ENCODE results near the gene LIX1L. TPM values are rescaled to one million over a fixed set of nuclear protein-coding genes. Genes with fewer than 3 reads are reported as not detected.

LIX1L gene
- total and polyA plus RNA-seq, 2 of the 13 experiments (the other 11 are each of a cell fraction or from before 2014, with no cell fraction given): 8.1 to 24.9 TPM

- TF ChIP-seq SIX1 (CRISPR knock-in tag; IDR thresholded peaks at IDR 0.05; ENCODE audit: borderline replicate concordance): peak; percentile 33; the same call in 1 of the 2 replicates
- TF ChIP-seq JUND (CRISPR knock-in tag; IDR thresholded peaks at IDR 0.05): no peak
- TF ChIP-seq GPN1 (CRISPR knock-in tag; IDR thresholded peaks at IDR 0.05; ENCODE audit: borderline replicate concordance): no peak
- no peak for TF ChIP-seq KLF16 (CRISPR knock-in tag; IDR thresholded peaks at IDR 0.05)
- no peak for TF ChIP-seq AHR (CRISPR knock-in tag; IDR thresholded peaks at IDR 0.05)
- no peak for TF ChIP-seq SSRP1 (CRISPR knock-in tag; IDR thresholded peaks at IDR 0.05)
- TF ChIP-seq ZNF281 (CRISPR knock-in tag; IDR thresholded peaks at IDR 0.05; ENCODE audit: borderline replicate concordance): no peak
- peak; percentile 70 for TF ChIP-seq SIN3B (IDR thresholded peaks at IDR 0.05; ENCODE audit: low read length)
- no peak for TF ChIP-seq ZNF597 (CRISPR knock-in tag; IDR thresholded peaks at IDR 0.05)
- TF ChIP-seq GMEB1 (CRISPR knock-in tag; IDR thresholded peaks at IDR 0.05; ENCODE audit: borderline replicate concordance): peak; percentile 77; the same call in 1 of the 2 replicates
- TF ChIP-seq GTF2F1 (IDR thresholded peaks at IDR 0.05; ENCODE audit: low read length): no peak
- no peak for TF ChIP-seq ZNF790 (CRISPR knock-in tag; IDR thresholded peaks at IDR 0.05; ENCODE audit: borderline replicate concordance)
- peak; percentile 59; the same call in 1 of the 2 replicates for TF ChIP-seq KLF6 (CRISPR knock-in tag; IDR thresholded peaks at IDR 0.05)
- TF ChIP-seq AGO2 (optimal IDR thresholded peaks at IDR 0.05; ENCODE audit: low read depth, low read length): no peak
- TF ChIP-seq FOXM1 (CRISPR knock-in tag; IDR thresholded peaks at IDR 0.05): no peak
- no peak for TF ChIP-seq BRCA1 (CRISPR knock-in tag; IDR thresholded peaks at IDR 0.05)
- TF ChIP-seq ZNF441 (CRISPR knock-in tag; IDR thresholded peaks at IDR 0.05; ENCODE audit: borderline replicate concordance): peak; percentile 73; the same call in 1 of the 2 replicates
- peak; percentile 78 for TF ChIP-seq SMAD3 (CRISPR knock-in tag; IDR thresholded peaks at IDR 0.05)
- peak; percentile 85; the same call in 1 of the 2 replicates for TF ChIP-seq ARID4A (CRISPR knock-in tag; IDR thresholded peaks at IDR 0.05; ENCODE audit: borderline replicate concordance)
- TF ChIP-seq SIX4 (CRISPR knock-in tag; IDR thresholded peaks at IDR 0.05): 0 out of 2 replicates have a peak, but pooled peaks have one; percentile 1
Observed at GRCh38 chr1:145927063-145927886, 30.5 kb downstream of the LIX1L start, which contains the start of gene RBM8A (continued).

All from HepG2 (cell line).